DND-41 (cell line): ENCODE results near the gene MRFAP1.

ENCODE experiments used
- ATAC-seq: fragments of 200-7000 bp; cut with Tn5 transposase; 3 replicates; pipeline ENCODE4 v1.9.1; 2021; ENCODE audit warnings: low read depth; ENCODE audit not compliant: insufficient read depth
- DNase-seq: peaks from one replicate; pipeline ENCODE4 v3.0.0-alpha.2; 2020
- H2AFZ ChIP-seq: 2 replicates; pipeline ENCODE4 v1.6.0; 2012; ENCODE audit warnings: low read depth, low read length
- H3K27ac ChIP-seq: 2 replicates; pipeline ENCODE4 v1.5.1; 2012; ENCODE audit warnings: low read length, inconsistent platforms
- H3K27me3 ChIP-seq: fragments of 200-600 bp; sonication (generic); 2 replicates; pipeline ENCODE4 v1.6.0; 2012; ENCODE audit warnings: low read length, mild to moderate bottlenecking, inconsistent platforms; ENCODE audit not compliant: insufficient read depth, poor library complexity
- H3K36me3 ChIP-seq: 2 replicates; pipeline ENCODE4 v1.5.1; 2012; ENCODE audit warnings: low read length, inconsistent platforms; ENCODE audit not compliant: insufficient read depth
- H3K4me1 ChIP-seq: 2 replicates; pipeline ENCODE4 v1.5.1; 2012; ENCODE audit warnings: mild to moderate bottlenecking, low read length; ENCODE audit not compliant: insufficient read depth
- H3K4me2 ChIP-seq: 2 replicates; pipeline ENCODE4 v1.6.0; 2012; ENCODE audit warnings: mild to moderate bottlenecking, moderate library complexity, low read length, inconsistent platforms; ENCODE audit not compliant: insufficient read depth
- H3K4me3 ChIP-seq, 2 experiments: fragments of 200-600 bp in 1 of 2; shearing (Covaris generic) in 1 of 2; 2 replicates each; pipeline ENCODE4 v1.5.1; 2012 to 2016; ENCODE audit warnings: inconsistent platforms in 2 of 2, low read length in 2 of 2, mild to moderate bottlenecking in 2 of 2, low read depth in 1 of 2, moderate library complexity in 1 of 2
- H3K79me2 ChIP-seq: 2 replicates; pipeline ENCODE4 v1.6.0; 2012; ENCODE audit warnings: low read length, inconsistent platforms; ENCODE audit not compliant: insufficient read depth
- H3K9ac ChIP-seq: 2 replicates; pipeline ENCODE4 v1.6.0; 2012; ENCODE audit warnings: low read depth, mild to moderate bottlenecking, inconsistent platforms, low read length, moderate library complexity
- H3K9me3 ChIP-seq: 2 replicates; pipeline ENCODE4 v1.5.1; 2012; ENCODE audit warnings: low read length, moderate library complexity, mild to moderate bottlenecking, inconsistent platforms; ENCODE audit not compliant: insufficient read depth, severe bottlenecking
- H4K20me1 ChIP-seq: 2 replicates; pipeline ENCODE4 v1.6.0; 2012; ENCODE audit warnings: low read length; ENCODE audit not compliant: insufficient read depth
- CTCF ChIP-seq: IDR thresholded peaks from 2 replicates; pipeline ENCODE4 v1.5.1; 2012; ENCODE audit warnings: borderline replicate concordance, low read length, moderate library complexity, mild to moderate bottlenecking; ENCODE audit not compliant: poor library complexity, severe bottlenecking; ENCODE audit errors: extremely low read depth
- EZH2 ChIP-seq: IDR thresholded peaks from 3 replicates; pipeline ENCODE4 v1.6.1; 2012; ENCODE audit warnings: borderline replicate concordance, low read depth, mild to moderate bottlenecking, moderate library complexity, low read length, inconsistent platforms; ENCODE audit not compliant: severe bottlenecking

Gene MRFAP1

GRCh38 chr4:6607368-6608055 lies 33.0 kb upstream of the MRFAP1 start:
- no peak for DNase-seq
- no peak overlapping the region for H3K4me3 ChIP-seq
- no peaks in the 10 kb centered on the region for H3K4me1 ChIP-seq
- no peak overlapping the region for H3K4me2 ChIP-seq
- H3K9me3 ChIP-seq = peaks cover 6% of the 10 kb centered on the region
- no peaks in the 10 kb centered on the region for H4K20me1 ChIP-seq
- ATAC-seq = no peak
- H3K79me2 ChIP-seq = no peaks in the 10 kb centered on the region
- no peaks in the 10 kb centered on the region for H3K27me3 ChIP-seq
- no peak for TF ChIP-seq CTCF
- TF ChIP-seq EZH2 = no peak
- H3K36me3 ChIP-seq = peaks cover 86% of the 10 kb centered on the region
- no peak overlapping the region for H3K27ac ChIP-seq
- no peak overlapping the region for H2AFZ ChIP-seq
- H3K9ac ChIP-seq = no peak overlapping the region

GRCh38 chr4:6608758-6609414 lies 31.6 kb upstream of the MRFAP1 start:
- Histone ChIP-seq H3K79me2 (no peaks in the 10 kb centered on the region), H3K4me3 (no peak overlapping the region), H3K36me3 (peaks cover 80% of the 10 kb centered on the region), H2AFZ (no peak overlapping the region), H3K9me3 (peaks cover 6% of the 10 kb centered on the region), H4K20me1 (no peaks in the 10 kb centered on the region; the same call in 1 of the 2 replicates), H3K27me3 (no peaks in the 10 kb centered on the region), H3K9ac (no peak overlapping the region), H3K4me1 (no peaks in the 10 kb centered on the region), H3K4me2 (no peak overlapping the region), H3K27ac (no peak overlapping the region)
- ATAC-seq (peak; percentile 41; the same call in 2 of the 3 replicates), DNase-seq (peak; percentile 23)
- TF ChIP-seq CTCF (no peak), EZH2 (no peak)

GRCh38 chr4:6609415-6610079 lies 30.9 kb upstream of the MRFAP1 start:
- H3K79me2 ChIP-seq = no peaks in the 10 kb centered on the region
- H2AFZ ChIP-seq = no peak overlapping the region
- ATAC-seq (no peak; the same call in 1 of the 3 replicates), DNase-seq (no peak)
- H3K4me2 ChIP-seq = no peak overlapping the region
- H3K27ac ChIP-seq = no peak overlapping the region
- no peak overlapping the region for H3K4me3 ChIP-seq
- no peaks in the 10 kb centered on the region; the same call in 1 of the 2 replicates for H4K20me1 ChIP-seq
- no peaks in the 10 kb centered on the region for H3K4me1 ChIP-seq
- peaks cover 79% of the 10 kb centered on the region for H3K36me3 ChIP-seq
- H3K27me3 ChIP-seq = no peaks in the 10 kb centered on the region
- no peak for TF ChIP-seq EZH2
- TF ChIP-seq CTCF = no peak
- no peak overlapping the region for H3K9ac ChIP-seq
- peaks cover 6% of the 10 kb centered on the region for H3K9me3 ChIP-seq
